HG03108 (cell line): ENCODE results near the gene FAAP20.
A peak's percentile ranks its signal among the peaks of the same experiment; 100 is the strongest.

ENCODE experiments used
- ATAC-seq: cut with Tn5 transposase; IDR thresholded peaks from one replicate; pipeline ENCODE4 v1.9.1; 2021; ENCODE audit warnings: moderate library complexity; ENCODE audit not compliant: unreplicated experiment

The FAAP20 gene

DNA sequence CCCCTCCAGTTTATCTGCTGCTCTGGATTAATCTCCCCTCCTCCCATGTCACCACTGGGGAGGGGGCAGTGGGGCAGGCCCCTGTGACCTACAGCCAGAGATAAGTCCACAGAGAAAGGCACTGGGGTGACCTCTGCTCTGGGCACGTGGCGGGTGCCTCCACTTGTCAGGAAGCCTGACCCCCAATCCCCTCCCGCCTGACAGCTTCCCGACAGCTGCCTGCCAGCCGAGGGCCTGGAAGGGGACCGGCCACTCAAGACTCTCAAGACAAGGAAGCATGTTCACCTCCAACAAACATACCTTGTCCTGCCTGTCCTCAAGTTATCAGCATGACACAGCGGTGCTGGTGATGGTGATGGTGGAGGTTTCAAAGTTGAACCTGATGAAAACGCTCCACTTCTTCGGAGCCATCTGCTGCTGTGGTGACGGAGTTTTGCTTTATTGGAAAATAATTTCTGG, 3.2 kb upstream of the FAAP20 start:
- no peak for ATAC-seq

DNA sequence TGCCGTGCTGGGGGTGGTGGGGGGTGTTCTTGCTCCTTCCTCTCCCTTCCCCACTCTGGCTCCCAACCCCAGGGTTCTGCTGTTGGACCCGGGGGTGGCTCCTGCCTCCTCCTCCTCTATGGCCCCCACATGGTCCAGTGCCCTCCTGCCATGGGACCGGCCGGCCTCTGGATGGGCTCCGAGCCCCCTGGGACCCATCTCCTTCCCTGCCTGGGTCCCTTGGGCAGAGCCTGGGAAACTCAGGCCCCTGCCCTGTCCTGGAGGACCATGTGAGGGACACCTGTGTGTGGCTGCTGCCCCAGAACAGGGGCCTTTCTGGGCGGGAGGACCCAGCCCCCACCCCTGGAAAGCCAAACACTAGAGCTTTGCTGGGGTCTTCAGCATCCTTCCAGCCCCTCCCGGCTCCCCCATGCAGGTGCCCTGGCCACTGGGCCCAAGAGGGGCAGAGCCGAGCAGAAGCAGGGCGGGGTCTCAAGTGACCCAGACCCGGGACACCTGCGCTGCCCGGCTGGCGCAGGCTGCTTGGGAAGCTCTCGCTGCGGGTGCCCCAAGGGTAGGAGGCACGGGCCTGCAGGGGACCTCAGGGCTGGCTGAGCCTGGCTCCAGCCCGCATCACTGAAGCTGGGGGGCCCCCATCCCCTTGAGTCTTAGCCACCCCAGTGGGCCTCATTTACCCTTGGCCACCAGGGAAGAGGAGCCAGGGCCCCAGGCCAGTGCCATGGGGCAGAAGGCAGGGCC, 2.5 kb upstream of the FAAP20 start:
- no peak for ATAC-seq

DNA sequence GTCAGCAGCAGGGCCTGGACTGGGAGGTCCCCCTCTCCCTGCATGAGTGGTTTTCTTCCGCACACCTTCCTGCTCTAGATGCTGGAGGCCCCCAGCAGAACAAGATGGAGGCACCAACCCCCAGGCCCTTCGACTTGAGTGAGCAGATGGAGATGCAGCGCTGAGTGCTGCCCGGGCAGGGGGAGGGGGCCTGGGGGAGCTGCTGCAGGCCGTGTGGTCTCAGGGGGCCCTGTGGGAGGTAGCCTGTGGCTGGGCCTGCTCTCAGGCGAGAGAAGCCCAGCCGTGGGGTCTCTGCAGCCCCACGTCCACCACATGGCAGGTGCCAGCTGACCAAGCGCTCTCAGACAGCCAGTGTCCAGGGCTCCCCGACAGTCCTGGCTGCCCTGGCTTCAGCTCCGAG, 1.2 kb upstream of the FAAP20 start:
- no peak for ATAC-seq

DNA sequence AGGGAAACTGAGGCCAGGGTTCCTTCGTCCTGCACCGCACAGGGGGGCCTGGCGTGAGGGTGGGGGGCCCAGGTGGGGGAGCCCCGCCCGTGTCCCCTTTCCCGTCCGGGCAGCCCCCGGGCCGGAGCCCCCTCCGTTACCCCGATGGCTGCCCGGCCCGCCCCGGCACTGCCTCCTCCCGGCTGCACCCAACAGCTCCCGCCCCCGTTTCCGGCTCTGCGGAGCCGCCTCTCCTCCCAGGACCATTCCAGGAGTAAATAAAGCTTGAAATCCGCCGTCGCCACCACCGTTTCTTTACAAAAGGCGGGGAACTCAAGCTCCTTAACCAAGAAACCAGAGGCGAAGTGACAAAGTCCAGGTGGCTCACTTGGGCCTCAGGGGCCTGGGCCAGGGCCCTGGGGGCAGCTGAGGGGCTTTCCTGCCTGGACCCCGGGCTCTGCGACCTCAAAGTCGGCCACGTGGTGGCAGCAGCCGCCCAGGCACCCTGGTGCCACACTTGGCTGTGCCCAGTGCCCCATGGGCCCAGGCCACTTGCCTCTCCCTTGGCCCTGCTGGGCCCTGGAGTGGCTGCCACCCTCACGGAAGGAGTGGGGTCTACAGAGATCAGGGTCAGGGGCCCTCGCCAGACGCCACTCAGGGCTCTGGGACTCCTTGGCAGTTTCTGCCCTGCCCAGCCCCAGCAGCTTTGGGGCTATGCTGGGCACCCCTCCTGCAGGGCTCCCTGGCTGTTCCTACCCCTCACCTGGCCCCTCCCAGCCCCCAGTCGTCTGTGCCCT, 514 bp upstream of the FAAP20 start:
- peak; percentile 53 for ATAC-seq

DNA sequence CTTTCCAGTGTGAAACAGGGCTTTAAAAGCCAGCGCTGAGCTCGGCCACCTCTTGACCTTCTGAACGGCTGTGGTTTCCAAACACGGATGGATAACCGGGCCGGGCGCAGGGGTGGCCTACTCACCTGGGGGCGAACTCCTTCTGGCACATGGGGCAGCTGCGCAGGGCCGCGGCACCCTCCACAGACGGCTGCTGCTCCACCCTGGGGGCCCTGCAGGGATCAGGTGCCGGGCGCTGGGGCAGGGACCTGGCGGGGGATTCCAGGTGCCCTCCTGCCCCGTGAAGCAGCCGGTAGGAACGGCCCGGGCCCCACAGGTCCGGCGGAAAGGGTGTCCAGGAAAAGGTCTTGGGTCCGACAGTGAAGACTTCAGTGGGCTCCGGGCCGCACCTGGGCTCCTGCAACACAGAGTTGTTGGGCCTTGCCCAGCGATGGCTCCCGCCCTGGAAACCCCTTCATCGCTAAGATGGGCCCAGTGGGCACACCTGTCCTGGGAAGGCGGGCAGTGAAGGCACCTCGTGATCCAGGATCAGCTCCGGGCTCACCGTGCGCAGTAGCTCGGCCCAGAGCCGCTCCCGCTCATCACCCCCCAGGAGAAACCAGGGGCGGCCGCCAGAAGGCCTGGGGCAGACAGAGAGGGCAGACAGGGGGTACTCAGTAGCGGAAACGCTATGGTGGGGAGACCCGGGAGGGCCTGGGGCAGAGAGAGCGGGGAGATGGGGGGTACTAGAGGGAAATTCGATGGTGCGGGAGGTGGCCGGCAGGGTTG, 874 bp downstream of the FAAP20 start:
- no peak for ATAC-seq

DNA sequence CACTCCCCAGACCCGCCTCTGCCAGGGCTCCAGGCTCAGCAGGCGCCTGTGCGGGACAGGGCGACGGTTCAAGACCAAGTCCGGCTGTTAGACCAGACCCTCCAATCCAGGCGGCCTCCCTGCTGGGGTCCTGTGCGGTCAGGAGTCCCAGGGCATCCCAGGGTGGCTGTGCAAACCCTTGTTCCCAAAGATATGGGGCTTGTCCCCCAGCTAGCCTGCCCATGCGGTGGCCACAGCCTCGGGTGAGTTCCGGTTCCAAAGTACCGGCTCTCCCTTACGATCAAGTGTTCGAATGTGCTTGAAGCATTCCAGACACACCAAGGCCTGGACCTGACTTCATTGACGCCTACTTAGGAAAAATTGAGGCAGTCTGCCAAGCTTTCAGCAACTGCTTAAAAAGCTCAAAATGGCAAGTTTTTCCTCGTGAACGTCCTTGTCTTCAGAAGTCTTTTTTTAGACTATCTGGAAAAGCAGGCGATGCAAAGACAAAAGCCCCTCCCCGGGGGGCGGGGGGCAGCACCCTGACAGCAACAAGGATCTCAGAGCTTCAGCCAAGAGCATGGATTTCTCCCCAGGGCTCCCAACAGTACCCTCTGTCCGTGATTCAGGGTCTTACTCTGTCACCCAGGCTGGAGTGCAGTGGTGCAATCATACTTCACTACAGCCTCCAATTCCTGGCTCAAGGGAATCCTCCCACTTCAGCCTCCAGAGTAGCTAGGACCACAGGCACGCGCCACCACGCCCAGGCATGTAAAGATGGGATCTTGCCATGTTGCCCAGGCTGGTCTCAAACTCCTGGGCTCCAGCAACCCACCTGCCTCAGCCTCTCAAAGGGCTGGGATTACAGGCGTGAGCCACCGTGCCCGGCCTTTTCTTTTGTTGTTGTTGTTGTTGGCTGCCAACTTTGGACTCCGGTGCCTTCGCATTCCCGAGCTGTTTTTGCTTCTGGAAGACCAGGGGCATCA, 2.3 kb downstream of the FAAP20 start:
- ATAC-seq, result no peak

DNA sequence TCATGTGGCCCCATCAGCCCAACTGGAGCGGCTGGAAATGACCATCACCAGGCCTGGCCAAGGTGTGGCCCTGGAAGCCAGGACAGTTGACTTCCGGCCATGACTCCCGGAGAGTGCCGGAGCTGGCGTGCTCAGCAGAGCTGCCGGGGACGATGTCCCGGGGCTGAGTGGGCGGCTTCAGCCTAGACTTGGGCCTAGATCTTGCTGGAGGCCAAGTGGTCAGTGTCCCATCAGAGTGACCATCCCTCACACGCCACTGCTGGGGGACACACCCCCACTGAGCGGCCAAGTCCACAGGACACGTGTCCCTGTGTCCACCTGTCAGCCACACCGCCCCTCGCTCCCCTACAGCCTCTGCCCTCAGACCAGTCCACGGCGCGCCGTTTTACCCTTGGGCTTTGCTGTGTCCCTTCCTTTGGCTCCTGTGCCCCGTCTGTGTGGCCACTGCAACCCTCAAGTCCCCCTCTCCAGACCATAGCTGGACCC, 4.0 kb downstream of the FAAP20 start:
- ATAC-seq, result no peak

DNA sequence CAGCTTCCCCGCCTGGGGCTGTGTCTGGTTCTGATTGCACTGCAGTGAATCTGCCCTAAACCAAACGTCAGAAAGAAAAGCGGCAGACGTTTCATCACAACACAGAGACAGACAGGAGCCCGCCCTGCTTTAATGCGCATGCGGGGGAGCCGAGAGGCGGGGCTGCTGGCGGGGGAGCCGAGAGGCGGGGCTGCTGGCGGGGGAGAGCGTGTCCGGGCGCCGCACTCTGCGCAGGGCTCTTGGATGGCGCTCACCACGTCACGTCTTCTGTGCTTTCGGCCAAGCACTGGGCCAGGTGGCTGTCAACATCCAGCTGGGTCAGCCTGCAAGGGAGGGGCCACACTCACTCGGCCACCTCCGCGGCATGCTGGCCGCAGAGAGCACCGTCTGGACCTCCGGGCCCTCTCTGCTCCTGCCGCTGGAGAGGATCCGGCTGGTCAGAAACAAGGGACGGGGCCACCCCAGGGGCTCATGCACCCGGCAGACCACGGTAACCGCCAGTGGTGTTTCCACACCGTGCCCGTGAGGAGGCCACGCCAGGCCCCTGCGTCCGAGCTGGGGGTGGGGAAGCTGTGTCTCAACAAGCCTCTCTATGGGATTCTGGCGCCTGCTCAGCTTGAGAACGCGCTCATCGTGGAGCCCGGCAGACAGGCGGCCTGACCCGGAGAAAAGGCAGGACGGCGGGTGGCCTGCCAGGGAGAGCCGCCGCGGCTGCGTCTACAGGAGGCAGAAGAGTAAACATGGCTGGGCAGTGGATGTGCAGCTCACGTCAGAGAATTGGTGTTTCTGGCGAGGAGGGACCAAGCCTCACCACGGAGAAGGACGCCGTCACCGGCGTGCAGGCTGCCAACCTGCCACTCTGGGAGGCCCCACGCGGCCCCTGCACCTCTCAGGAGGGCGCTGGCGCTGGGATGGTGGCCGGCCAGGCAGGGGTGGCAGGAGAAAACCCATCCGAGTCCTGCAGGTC, 4.8 kb downstream of the FAAP20 start:
- ATAC-seq, result peak; percentile 65

- no peak for ATAC-seq
Observed at GRCh38 chr1:2188336-2188735, 6.2 kb downstream of the FAAP20 start.

- no peak for ATAC-seq
Observed at GRCh38 chr1:2187619-2188018, 7.0 kb downstream of the FAAP20 start.

DNA sequence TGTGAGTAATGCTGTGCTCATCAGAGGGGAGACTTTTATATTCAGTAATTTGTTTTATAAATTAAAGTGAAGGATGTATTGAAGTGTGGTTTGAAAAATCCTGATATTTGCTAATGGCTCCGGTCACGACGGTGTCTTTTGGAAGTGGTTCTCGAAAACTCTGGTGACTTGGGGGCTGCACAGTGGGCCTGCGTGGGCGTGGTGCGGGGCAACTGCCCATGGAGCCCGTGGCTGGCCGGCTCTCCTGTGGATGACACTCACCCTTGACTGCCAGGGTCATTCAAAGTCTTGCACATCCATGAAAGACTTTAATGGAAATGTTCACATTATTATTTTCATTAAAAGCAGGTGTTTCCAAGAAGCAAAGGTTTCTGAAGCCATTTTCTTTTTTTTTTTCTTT, 7.7 kb downstream of the FAAP20 start:
- ATAC-seq, result no peak

DNA sequence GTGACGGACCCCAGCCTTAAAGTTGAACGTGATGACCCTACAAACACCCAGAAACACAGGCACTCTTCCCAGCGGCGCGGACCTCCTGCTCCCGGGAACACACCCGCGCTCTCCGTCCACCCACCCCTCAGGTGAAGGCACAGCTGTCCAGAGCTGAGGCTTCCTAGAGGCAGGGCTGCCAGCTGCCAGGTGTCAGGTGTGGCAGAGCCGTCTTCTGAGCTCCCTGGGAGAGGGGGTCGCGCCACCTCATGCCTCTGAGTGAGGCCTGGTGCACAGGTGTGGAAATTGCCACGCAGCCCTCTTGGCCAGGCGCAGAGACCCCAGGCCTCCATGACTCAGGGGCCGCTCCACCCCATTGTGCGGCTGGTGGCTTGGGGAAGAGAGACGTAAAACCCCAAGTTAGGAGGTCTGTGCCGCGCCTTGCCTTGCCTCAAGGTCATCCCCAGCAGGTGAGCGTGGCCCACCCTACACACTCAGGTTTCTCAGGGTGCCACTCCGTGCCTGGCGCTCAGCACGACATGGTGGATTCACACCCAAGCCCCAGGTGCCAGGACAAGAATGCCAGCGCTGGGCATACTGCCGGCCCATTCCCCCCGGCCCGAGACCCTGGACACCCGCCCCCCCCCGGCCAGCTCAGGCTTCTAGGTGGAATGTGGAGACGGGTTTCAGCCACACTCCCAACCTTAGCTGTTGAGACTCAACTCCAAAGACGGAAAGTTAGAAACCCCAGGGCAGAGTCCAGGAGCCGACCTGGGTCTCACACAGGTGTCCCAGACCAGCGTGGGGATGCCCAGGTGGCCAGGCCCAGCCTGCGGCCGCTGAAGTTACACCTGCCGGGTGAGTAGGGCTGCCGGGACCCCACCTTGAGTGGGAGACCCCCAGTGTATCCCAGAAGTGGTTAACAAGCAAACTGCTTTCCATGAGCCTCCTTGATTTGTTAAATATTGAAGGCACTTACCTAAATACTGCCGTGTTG, 8.4 kb downstream of the FAAP20 start:
- no peak for ATAC-seq

- ATAC-seq, result no peak
Observed at GRCh38 chr1:2184934-2185333, 9.6 kb downstream of the FAAP20 start.

DNA sequence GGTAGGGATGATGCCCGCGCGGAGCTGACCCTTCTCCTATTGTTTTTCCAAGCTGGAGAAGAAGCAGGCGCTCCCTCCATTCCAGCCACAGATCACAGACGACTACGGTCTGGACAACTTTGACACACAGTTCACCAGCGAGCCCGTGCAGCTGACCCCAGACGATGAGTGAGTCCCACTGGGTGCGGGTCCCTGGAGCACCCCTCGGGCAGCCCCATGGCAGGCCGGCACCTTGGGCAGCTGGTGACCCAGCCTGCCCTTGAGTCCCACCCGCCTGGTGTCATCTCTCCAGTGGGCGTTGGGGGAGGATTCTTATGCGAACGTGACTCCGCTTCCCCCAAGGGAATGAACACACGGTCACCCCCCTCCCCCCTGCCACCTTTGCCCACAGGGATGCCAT, 10.0 kb downstream of the FAAP20 start:
- no peak for ATAC-seq

DNA sequence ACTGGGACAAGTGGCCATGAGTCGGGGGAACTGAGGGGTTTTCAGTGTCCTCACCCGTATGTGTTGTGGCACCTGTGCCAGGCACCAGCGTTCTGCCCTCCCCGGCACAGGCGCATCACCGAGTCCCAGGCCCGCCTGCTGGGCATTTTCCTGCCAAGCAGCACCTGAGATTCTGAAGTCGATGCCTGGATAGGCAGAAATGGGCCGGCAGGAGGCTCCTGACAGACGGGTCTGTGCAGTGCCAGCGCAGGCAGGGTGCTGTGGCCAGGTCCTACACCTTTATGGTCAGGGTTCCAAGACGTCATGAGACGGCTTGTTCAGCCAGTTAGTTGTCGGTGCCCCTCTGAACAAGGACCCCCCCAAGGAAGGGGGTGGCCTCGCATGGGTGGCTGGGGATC, 10.6 kb downstream of the FAAP20 start:
- no peak for ATAC-seq

GRCh38 chr1:2182376-2182775, 12.2 kb downstream of the FAAP20 start:
- no peak for ATAC-seq

DNA sequence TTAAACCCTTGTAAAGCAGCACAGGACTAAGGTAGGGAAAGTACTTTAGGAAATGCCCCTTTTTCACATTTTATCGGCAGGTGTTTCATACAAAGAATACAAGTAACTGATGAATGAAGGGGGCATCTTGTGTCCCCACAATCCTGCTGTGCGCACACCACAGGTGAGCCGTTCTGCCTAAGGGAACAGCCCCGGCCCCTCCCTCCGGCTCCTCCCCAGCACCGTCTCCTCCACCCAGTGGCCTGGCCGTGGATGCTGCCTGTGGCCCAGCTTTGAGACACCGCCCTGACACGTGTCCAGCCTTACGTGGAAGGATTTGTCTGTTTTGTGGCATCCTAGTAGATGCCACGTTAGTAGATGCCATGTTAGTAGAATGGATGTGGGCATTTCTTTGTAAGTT, 12.8 kb downstream of the FAAP20 start:
- ATAC-seq, result no peak

- ATAC-seq, result no peak
Observed at GRCh38 chr1:2181271-2181670, 13.3 kb downstream of the FAAP20 start.
